GM12878 (cell line): ENCODE data around the gene DNAJC5.

Source experiments
- POLR2A ChIP-seq: IDR thresholded peaks from 2 replicates; pipeline ENCODE4 v1.6.1; 2011; ENCODE audit warnings: low read depth, mild to moderate bottlenecking, low read length
- TF ChIP-seq, protein P1 (sequence below), 3 experiments: IDR thresholded peaks in 2 of 3; conservative IDR thresholded peaks in 1 of 3; 2 replicates each; pipeline ENCODE4 v1.5.1; 2011; ENCODE audit warnings: low read depth in 3 of 3, low read length in 3 of 3, mild to moderate bottlenecking in 3 of 3, control low read depth in 2 of 3, moderate library complexity in 2 of 3, inconsistent platforms in 1 of 3, mixed read lengths in 1 of 3; ENCODE audit not compliant: control insufficient read depth in 2 of 3, insufficient read depth in 1 of 3; ENCODE audit errors: extremely low read depth in 1 of 3

DNA sequence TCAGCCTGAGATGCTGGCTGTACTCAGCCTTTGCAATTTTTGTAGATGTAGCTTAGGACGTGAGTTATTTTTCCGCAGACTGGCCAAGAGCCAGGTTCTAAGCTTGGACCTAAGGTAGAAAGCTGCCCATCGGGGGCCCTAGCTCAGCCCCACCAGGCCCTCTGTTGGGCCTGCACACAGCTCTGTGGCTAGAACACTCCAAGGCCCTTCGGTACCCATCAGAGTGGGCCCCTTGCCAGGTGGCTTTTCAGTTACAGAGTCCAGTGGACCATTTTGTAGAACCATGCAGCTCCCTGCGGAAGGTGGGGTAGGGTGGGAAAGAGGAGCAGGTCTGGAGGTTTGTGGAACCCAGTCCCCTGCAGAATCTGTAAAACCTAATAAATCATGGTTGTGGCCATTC, 38.7 kb downstream of the DNAJC5 start:
- TF ChIP-seq POLR2A, result no peak
- TF ChIP-seq, protein P1, sequence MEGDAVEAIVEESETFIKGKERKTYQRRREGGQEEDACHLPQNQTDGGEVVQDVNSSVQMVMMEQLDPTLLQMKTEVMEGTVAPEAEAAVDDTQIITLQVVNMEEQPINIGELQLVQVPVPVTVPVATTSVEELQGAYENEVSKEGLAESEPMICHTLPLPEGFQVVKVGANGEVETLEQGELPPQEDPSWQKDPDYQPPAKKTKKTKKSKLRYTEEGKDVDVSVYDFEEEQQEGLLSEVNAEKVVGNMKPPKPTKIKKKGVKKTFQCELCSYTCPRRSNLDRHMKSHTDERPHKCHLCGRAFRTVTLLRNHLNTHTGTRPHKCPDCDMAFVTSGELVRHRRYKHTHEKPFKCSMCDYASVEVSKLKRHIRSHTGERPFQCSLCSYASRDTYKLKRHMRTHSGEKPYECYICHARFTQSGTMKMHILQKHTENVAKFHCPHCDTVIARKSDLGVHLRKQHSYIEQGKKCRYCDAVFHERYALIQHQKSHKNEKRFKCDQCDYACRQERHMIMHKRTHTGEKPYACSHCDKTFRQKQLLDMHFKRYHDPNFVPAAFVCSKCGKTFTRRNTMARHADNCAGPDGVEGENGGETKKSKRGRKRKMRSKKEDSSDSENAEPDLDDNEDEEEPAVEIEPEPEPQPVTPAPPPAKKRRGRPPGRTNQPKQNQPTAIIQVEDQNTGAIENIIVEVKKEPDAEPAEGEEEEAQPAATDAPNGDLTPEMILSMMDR (IDR thresholded peaks at IDR 0.05 in 2 of 3, conservative IDR thresholded peaks at IDR 0.05 in 1 of 3; ENCODE audit: control insufficient read depth in 2 of 3, extremely low read depth in 1 of 3, insufficient read depth in 1 of 3, low read depth in 3 of 3, low read length in 3 of 3), result no peak
